Choroid plexus epithelial cell (primary cell): ENCODE data around the gene WNT3A.
A peak's percentile ranks its signal among the peaks of the same experiment; 100 is the strongest.

Experiments
- DNase-seq: peaks from one replicate; pipeline ENCODE4 v3.0.0-alpha.2; 2010; ENCODE audit warnings: low read depth
- H3K4me3 ChIP-seq: 2 replicates; pipeline ENCODE4 v1.5.1; 2011; ENCODE audit warnings: low read depth, mild to moderate bottlenecking, control low read depth, low read length, moderate library complexity
- TF ChIP-seq, protein P1 (sequence below): conservative IDR thresholded peaks from 2 replicates; pipeline ENCODE4 v1.5.1; 2011; ENCODE audit warnings: low read depth, mild to moderate bottlenecking, control low read depth, inconsistent platforms, low read length, moderate library complexity

The WNT3A gene

DNA sequence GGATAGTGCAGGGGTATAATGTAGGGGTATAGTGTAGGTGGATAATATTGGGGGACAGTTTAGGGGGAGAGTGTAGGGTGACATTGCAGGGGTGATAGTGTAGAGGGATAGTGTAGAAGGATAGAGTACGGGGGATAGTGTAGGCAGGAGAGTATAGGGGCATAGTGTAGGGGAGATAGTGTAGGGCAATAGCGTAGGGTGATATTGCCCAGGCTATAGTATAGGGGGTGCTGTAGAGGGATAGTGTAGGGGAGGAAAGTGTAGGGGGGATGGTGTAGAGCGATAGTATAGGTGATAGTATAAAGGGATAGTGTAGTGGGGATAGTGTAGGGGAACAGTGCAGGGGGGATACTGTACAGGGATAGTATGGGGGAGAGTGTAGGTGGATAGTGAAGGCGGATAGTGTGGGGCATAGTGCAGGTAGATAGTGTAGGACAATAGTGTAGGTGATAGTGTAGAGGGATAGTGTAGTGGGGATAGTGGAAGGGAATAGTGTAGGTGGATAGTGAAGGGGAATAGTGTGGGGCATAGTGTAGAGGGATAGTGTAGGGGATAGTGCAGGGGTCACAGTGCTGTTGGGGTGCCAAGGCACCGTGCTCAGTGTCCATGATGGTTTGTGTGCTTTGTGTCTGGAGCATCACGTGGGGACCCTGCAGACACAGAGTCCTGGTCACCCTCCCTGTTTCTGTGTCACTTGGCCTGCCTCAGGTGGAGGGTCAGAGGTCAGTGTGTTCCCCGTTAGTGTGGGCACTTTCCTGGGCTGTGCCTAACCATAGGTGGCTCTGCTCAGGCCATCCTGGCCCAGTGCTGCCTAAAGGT is 65.2 kb downstream of the WNT3A start:
- H3K4me3 ChIP-seq: no peak overlapping the region
- no peak for DNase-seq
- TF ChIP-seq, protein P1, sequence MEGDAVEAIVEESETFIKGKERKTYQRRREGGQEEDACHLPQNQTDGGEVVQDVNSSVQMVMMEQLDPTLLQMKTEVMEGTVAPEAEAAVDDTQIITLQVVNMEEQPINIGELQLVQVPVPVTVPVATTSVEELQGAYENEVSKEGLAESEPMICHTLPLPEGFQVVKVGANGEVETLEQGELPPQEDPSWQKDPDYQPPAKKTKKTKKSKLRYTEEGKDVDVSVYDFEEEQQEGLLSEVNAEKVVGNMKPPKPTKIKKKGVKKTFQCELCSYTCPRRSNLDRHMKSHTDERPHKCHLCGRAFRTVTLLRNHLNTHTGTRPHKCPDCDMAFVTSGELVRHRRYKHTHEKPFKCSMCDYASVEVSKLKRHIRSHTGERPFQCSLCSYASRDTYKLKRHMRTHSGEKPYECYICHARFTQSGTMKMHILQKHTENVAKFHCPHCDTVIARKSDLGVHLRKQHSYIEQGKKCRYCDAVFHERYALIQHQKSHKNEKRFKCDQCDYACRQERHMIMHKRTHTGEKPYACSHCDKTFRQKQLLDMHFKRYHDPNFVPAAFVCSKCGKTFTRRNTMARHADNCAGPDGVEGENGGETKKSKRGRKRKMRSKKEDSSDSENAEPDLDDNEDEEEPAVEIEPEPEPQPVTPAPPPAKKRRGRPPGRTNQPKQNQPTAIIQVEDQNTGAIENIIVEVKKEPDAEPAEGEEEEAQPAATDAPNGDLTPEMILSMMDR: no peak

DNA sequence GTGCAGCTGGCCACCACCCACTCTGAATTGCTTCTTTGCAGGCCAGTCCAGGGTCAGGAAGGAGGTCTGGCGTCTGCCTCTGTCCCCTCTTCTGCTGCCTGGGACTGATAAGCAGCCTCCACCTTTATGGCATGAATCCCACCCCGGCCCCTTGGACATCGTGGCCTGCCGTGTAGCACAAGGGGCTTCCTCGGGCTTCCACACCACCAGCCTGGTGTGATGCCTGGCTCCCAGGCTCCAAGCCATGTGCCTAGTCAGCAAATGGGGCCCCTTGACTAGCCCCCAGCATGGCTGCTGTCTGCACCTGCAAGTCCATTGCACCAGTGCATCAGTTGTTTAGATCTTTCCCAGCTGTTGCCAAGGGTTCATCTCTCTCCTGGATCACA is 65.9 kb downstream of the WNT3A start:
- no peak overlapping the region for H3K4me3 ChIP-seq
- TF ChIP-seq, protein P1: no peak
- no peak for DNase-seq

DNA sequence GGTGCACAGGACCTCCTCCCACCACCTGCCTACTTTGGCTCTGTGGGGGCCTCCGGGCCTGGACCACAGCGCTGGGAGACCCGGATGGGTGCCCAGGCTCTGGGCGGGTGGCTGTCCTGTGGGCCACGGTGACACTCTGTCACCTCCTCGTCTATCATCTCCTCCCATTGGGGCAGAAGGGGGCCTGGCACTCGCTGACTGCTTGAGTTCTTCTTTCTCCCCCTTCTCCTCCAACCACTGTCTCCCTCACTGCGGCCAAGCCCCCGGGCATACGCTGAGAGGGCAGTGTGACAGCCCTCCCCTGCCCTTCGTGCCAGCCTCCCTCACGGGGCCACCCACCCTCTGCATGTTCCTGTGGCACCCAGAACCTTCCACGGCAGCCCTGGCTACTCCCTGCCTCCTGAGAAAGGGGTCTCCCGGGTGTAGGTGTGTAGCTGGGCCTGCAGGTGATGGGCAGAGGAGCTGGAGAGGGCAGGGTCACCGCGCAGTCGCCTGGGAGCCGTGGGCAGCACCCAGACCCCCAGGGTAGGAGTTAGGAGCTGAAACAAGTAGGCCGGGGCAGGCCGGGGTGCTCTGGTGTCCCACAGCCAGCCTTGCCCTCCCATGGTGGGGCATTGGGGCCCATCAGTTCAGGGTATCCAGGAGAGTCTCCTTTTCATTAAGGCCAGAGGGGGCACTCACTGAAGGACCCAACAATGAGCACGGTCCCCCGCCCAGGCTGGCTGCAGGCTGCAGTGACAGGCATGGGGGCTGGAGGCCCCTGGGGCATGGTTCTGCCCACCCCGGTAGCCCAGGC is 66.5 kb downstream of the WNT3A start:
- TF ChIP-seq, protein P1: no peak
- H3K4me3 ChIP-seq: no peak overlapping the region
- no peak for DNase-seq

DNA sequence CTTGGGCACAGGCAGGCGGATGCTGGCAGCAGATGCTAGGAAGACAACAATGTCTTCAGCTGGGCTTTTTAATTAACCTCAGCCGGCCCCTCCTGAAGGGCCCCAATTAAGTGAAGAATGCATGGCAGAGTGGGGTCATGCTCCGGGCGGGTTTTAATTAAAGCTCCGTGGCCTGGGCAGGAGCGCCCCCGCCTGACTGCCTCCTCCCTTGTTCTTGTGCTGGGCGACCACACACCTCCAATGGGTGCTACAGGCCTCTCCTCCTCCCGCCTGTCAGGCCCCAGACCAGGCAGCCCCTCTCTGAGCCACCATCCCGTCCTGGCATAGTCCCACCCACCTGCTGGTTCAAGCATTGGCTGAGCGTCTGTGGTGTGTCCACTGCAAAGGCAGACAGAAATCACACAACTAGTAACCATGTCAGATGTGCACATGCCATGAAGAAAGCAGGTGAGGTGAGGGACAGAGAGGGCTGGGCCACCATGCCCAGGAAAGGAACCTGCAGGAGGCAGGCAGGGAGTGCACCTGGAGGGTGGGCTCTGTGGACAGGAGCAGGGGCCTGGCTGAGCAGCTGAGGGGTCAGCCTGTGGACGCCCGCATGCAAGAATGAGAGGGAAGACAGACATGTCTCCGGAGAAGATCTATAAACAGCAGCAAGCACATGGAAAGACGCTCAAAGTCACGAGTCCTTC is 67.2 kb downstream of the WNT3A start:
- DNase-seq: no peak
- TF ChIP-seq, protein P1: peak; percentile 40
- H3K4me3 ChIP-seq: no peak overlapping the region

DNA sequence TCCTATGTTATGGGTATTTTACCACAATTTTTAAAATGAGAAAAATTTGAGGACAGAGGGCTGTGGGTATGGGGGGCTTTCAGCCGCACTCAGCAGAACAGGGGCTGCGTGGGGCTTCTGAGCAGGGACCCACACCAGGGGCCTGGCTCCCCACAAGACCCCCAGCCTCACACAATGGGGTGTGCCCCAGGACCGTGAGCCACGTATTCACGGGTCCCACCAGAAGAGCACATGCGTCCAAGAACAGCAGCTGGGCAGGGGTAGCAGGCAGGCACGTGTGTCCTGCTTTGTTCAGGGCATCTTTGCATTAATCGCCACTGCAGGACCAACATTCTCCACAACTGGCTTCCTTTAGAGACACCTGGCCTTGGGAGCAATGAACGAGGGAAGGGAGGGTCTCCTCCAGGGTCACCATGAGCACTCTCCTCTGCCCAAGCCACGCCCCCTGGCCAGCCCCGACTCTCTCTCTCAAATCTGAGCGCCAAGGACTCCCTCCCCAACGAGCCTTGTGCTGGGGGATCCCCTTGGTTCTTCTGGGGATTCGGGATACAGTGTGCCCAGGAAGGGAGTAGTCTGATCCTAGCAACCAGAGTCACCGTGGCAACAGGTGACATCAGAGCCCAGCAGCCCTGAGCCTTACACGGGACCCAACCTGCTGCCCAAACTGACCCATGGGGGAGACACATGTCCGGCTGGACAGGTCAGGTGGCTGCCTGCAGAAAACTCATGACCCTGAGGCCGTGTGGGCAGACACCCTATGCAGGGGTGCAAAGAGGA is 68.3 kb downstream of the WNT3A start:
- no peak overlapping the region for H3K4me3 ChIP-seq
- DNase-seq: no peak
- TF ChIP-seq, protein P1: no peak

DNA sequence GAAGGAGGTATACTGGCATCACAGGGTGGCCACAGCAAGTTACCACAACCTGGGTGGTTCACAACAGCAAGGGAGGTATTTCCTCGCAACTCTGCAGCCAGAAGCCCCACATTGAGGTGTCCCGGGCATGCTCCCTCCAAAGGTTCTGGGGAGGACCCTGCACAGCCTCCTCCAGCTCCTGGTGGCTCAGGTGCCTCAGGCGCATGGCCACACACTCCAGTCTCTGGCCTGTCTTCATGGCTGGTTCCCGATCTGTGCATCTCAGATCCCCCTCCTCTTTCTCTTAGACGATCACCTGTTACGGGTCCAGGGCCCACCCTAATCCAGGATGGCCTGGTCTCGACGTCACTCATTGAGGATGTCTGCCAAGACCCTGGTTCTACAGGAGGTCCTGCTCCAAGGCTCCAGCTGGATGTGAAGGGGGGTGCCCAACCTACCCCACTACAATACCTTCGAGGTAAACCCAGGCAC is 69.0 kb downstream of the WNT3A start:
- DNase-seq: no peak
- no peak overlapping the region for H3K4me3 ChIP-seq
- TF ChIP-seq, protein P1: no peak
